ENCODE data around the gene MTARC2.
A peak's percentile ranks its signal among the peaks of the same experiment; 100 is the strongest.
"Not testable (repeated sequence)": the region's sequence is repeated elsewhere in the genome, so short reads cannot be mapped to it uniquely, and the experiment has no call there.

Gene MTARC2

GRCh38 chr1:220732621-220733020 is 15.5 kb upstream of the MTARC2 start:
- DNase-seq (ENCODE audit: low read depth) = no peak

GRCh38 chr1:220733086-220733601 is 15.0 kb upstream of the MTARC2 start:
- peak; percentile 55 for DNase-seq (ENCODE audit: low read depth)

GRCh38 chr1:220734571-220735326 is 13.4 kb upstream of the MTARC2 start:
- DNase-seq (ENCODE audit: low read depth) = no peak

GRCh38 chr1:220736283-220736682 is 11.8 kb upstream of the MTARC2 start:
- DNase-seq (ENCODE audit: low read depth) = not testable (repeated sequence)

- DNase-seq (ENCODE audit: low read depth) = no peak
Observed at GRCh38 chr1:220741349-220741748, 6.8 kb upstream of the MTARC2 start.

- DNase-seq (ENCODE audit: low read depth) = no peak
Observed at GRCh38 chr1:220741825-220742224, 6.3 kb upstream of the MTARC2 start.

- no peak for DNase-seq (ENCODE audit: low read depth)
Observed at GRCh38 chr1:220742520-220742919, 5.6 kb upstream of the MTARC2 start.

- DNase-seq (ENCODE audit: low read depth) = no peak
Observed at GRCh38 chr1:220746851-220747250, 1.3 kb upstream of the MTARC2 start.

- no peak for DNase-seq (ENCODE audit: low read depth)
Observed at GRCh38 chr1:220747437-220748088, 559 bp upstream of the MTARC2 start.

GRCh38 chr1:220748936-220749335 is 814 bp downstream of the MTARC2 start:
- no peak for DNase-seq (ENCODE audit: low read depth)

- no peak for DNase-seq (ENCODE audit: low read depth)
Observed at GRCh38 chr1:220750131-220750515, 2.0 kb downstream of the MTARC2 start.

GRCh38 chr1:220751111-220751510 is 3.0 kb downstream of the MTARC2 start:
- no peak for DNase-seq (ENCODE audit: low read depth)

GRCh38 chr1:220754212-220754917 is 6.2 kb downstream of the MTARC2 start:
- DNase-seq (ENCODE audit: low read depth) = no peak

GRCh38 chr1:220754918-220755295 is 6.8 kb downstream of the MTARC2 start:
- DNase-seq (ENCODE audit: low read depth) = no peak

- DNase-seq (ENCODE audit: low read depth) = no peak
Observed at GRCh38 chr1:220755309-220755708, 7.2 kb downstream of the MTARC2 start.

- DNase-seq (ENCODE audit: low read depth) = no peak
Observed at GRCh38 chr1:220757441-220757840, 9.3 kb downstream of the MTARC2 start.

GRCh38 chr1:220759147-220759546 is 11.0 kb downstream of the MTARC2 start:
- no peak for DNase-seq (ENCODE audit: low read depth)

- no peak for DNase-seq (ENCODE audit: low read depth)
Observed at GRCh38 chr1:220761688-220762427, 13.7 kb downstream of the MTARC2 start.

GRCh38 chr1:220764757-220765156 is 16.6 kb downstream of the MTARC2 start:
- DNase-seq (ENCODE audit: low read depth) = no peak

- DNase-seq (ENCODE audit: low read depth) = no peak
Observed at GRCh38 chr1:220767312-220768125, 19.4 kb downstream of the MTARC2 start.

- DNase-seq (ENCODE audit: low read depth) = no peak
Observed at GRCh38 chr1:220768126-220768601, 20.0 kb downstream of the MTARC2 start.
